Coronary artery (tissue), 2 donors: ENCODE data around the gene DOCK3.

Experiments
- DNase-seq: peaks from one replicate; pipeline ENCODE4 v3.0.0-alpha.2; 2017; ENCODE audit warnings: low spot score
- H3K27ac ChIP-seq, 2 donors: fragments of 200-600 bp; sonication (generic); one replicate each; pipeline ENCODE4 v1.5.1; 2016 to 2019
- H3K4me3 ChIP-seq: fragments of 200-600 bp; sonication (generic); 2 replicates; pipeline ENCODE4 v1.5.1; 2016; ENCODE audit warnings: mild to moderate bottlenecking, moderate library complexity
- TF ChIP-seq, protein P1 (sequence below): fragments of 200-600 bp; sonication (generic); IDR thresholded peaks from one replicate; pipeline ENCODE4 v1.5.1; 2019; ENCODE audit warnings: antibody characterized with exemption

Gene DOCK3, protein sequence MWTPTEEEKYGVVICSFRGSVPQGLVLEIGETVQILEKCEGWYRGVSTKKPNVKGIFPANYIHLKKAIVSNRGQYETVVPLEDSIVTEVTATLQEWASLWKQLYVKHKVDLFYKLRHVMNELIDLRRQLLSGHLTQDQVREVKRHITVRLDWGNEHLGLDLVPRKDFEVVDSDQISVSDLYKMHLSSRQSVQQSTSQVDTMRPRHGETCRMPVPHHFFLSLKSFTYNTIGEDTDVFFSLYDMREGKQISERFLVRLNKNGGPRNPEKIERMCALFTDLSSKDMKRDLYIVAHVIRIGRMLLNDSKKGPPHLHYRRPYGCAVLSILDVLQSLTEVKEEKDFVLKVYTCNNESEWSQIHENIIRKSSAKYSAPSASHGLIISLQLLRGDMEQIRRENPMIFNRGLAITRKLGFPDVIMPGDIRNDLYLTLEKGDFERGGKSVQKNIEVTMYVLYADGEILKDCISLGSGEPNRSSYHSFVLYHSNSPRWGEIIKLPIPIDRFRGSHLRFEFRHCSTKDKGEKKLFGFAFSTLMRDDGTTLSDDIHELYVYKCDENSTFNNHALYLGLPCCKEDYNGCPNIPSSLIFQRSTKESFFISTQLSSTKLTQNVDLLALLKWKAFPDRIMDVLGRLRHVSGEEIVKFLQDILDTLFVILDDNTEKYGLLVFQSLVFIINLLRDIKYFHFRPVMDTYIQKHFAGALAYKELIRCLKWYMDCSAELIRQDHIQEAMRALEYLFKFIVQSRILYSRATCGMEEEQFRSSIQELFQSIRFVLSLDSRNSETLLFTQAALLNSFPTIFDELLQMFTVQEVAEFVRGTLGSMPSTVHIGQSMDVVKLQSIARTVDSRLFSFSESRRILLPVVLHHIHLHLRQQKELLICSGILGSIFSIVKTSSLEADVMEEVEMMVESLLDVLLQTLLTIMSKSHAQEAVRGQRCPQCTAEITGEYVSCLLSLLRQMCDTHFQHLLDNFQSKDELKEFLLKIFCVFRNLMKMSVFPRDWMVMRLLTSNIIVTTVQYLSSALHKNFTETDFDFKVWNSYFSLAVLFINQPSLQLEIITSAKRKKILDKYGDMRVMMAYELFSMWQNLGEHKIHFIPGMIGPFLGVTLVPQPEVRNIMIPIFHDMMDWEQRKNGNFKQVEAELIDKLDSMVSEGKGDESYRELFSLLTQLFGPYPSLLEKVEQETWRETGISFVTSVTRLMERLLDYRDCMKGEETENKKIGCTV (N-terminal part only)

DNA sequence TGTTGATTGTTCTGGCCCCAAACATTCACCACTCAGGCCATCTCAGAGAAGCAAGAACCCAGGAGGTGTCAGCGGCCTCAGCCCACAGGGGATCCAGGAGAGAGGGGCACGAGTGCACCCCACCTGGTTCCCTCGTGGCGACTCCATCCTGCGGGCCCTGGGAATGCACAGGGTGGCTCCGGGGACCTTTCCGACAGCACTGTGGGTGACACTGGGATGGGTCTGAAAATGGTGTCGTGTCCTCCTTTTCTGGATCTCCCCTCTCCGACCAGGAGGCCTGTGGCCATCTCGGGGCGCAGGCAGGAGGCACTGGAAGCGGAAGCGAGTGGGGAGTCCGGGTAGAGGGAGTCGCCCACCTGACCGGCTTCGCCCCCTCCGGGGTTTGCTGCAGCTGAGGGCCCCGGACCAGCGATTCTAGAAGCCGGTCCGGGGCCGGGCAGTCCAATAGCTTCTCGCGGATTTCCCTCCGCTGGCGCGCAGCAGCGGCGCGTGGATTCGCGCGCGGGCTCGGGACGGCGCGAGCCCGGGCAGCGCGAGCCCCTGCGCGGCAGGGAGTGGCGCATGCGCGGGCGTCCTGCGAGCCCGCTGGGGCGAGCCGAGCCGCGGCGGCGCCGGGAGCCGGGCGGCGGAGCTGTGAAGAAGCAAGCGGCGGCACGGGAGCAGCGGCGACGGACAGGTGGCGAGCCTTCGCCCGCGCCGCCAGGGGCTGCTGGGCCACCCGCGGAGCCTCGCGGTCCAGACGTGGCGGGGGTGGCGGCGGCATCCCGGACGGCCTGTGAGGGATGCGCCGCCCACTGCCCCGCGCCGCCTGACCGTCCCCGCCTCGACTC is at the start of gene DOCK3:
DOCK3 (plus strand) TSS at position 579 of the 830 bp plus-strand sequence. CDS start 337 bp downstream, outside the sequence.
- Histone ChIP-seq H3K27ac (peak within 1 kb of the TSS in 1 of 2 donors; percentile 36), H3K4me3 (peak within 1 kb of the TSS; percentile 82)
- TF ChIP-seq, protein P1, sequence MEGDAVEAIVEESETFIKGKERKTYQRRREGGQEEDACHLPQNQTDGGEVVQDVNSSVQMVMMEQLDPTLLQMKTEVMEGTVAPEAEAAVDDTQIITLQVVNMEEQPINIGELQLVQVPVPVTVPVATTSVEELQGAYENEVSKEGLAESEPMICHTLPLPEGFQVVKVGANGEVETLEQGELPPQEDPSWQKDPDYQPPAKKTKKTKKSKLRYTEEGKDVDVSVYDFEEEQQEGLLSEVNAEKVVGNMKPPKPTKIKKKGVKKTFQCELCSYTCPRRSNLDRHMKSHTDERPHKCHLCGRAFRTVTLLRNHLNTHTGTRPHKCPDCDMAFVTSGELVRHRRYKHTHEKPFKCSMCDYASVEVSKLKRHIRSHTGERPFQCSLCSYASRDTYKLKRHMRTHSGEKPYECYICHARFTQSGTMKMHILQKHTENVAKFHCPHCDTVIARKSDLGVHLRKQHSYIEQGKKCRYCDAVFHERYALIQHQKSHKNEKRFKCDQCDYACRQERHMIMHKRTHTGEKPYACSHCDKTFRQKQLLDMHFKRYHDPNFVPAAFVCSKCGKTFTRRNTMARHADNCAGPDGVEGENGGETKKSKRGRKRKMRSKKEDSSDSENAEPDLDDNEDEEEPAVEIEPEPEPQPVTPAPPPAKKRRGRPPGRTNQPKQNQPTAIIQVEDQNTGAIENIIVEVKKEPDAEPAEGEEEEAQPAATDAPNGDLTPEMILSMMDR: no peak
- no peak for DNase-seq

DNA sequence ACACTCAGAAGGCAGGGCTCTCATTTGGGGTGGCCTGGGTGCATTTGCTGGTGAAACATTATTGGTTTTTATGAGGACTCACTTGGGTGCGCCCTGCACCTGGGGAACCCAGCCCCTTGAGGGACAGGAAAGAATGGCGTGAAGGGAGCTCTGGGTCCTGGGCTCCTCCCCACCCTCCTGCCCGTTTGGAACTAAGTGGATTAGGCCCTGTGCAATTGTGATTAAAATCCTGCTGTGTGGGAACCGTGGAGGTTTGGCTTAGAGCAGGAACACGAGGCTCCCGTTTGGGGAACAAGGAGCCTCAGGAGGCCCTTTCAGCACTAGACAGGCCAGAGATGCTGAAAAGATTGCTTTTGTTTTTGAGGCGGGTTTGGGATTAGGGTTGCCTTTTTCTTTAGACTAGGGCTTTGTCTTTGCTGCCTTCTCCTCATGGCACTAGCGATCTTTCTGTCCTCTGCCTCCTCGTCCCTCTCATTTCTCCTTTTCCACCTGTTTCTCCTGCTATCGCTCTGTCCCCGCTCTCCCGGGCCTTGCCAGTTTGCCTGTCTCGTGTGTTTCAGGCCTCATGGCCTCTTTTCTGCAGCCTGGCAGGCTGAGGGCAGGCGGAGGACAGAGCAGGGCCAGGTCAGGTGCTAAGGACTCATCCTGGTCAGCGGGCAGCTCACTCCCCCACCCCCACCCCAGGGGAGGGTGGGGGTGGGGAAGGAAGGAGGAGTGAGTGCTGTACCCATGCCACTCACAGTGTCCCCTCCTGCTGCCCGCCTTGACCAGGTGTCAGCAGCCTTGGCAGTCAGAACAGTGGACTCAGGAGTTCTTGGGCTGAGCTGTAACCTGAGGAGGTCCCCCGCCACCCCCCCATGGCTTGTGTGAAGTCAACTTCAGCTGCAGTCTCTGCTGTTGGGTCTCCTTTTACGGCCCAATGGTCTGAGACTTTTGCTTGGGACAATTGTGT is 49.2 kb upstream of the DOCK3 start:
- Histone ChIP-seq H3K4me3 (no peak overlapping the region), H3K27ac (peak overlapping the region in 1 of 2 donors; percentile 7)
- TF ChIP-seq, protein P1: no peak
- DNase-seq: no peak

DNA sequence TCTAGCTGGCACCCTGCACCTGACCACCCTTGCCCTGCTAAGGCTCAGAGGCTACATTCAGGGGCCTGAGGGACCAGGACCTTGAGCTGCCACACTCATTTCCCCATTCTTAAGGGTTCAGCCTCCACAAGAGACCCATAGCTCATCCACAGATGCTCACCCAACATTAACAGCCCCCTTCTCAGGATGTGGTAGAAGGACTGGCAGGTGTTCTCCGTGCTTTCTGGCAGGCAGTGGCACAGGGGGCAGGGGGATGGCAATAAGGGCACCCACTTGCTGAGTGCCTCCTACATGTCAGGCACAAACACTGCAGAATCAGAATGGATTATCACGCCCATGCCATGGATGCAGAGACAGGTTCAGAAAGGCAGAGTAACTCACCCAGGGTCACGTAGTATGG is 48.3 kb upstream of the DOCK3 start:
- DNase-seq: no peak
- H3K27ac ChIP-seq: peak overlapping the region in 1 of 2 donors; percentile 7
- TF ChIP-seq, protein P1: no peak
- H3K4me3 ChIP-seq: no peak overlapping the region

DNA sequence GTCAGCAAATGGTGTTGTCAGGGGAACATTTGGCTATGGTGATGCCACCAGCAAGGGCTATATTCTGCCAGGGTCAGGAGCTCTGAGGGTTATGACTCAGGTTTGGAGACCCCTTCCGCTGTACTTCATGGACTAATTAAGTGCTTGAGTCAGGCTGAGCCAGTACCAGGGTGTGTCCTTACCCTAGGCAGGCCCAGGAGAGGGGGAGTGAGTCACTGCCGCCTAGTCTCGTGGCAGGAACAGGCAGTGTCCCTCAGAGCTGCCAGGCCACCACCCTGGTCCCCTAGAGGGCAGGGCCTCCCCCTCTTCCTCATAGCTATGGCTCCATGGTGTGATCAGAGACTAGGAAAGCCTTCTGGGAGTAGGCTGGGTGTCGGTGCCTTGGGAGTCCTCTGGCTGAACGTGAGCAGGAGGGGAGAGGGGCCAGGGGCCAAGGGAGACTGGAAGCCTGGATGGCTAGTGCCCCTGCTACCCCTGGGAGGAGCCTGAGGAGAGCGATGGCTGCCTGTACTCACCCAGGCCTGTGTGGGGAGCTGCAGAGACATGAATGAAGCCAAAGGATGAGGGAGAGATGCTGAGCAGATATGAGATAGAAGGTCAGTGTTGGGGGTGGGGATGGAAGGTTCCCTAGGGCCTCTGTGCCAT is 47.2 kb upstream of the DOCK3 start:
- Histone ChIP-seq H3K27ac (peak overlapping the region in 1 of 2 donors; percentile 65), H3K4me3 (no peak overlapping the region)
- DNase-seq: no peak

DNA sequence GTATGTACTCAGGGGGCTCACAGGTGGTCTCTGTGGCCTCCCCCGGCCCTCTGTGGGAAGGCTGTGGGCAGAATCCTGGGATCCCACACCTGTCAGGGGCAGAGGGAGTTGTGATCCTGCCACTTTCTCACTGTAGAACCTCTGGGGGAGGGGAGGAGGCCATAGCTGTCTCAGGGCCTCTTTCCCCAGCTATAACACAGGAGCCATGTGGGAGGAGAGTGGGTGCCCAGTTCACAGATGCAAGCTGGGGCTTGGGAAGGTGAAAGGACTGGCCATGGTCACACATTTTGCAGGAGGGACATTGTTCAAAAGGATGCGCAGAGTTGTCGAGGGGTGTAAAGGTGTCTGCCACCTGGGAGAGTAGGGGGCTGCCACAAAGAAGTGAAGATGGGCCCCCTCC is 46.1 kb upstream of the DOCK3 start:
- DNase-seq: no peak
- TF ChIP-seq, protein P1: no peak
- Histone ChIP-seq H3K27ac (no peak overlapping the region), H3K4me3 (no peak overlapping the region)

More for the DNA sequence above, 47.2 kb upstream of the DOCK3 start:
- TF ChIP-seq, protein P1: no peak
